GM12875 (cell line): ENCODE results near the gene TRABD2B.

Experiments
- H3K4me3 ChIP-seq: one replicate; pipeline ENCODE4 v1.5.1; 2011; ENCODE audit warnings: low read depth, low read length, control low read depth
- TF ChIP-seq, protein P1 (sequence below): IDR thresholded peaks from 2 replicates; pipeline ENCODE4 v1.5.1; 2011; ENCODE audit warnings: low read depth, mild to moderate bottlenecking, control low read depth, inconsistent platforms, low read length, moderate library complexity, borderline replicate concordance; ENCODE audit not compliant: insufficient read depth

The TRABD2B gene

DNA sequence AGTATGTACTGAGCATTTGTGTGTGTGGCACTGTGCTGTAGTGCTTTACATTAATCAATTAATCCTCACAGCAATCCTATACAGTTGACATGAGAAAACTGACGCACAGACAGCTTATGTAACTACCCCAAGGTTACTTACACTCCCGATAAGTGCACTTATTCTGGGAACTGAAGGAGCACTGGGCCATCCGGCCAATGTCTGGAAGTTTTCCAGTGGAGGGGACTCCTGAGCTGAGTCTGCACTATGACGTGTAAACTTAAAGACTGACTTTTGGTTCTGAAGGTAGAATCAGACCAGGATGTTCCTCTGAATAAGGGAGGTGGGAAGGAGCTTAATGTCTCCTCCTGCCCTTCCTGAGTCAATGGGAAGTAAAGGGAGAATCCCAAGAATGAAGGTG lies 12.2 kb downstream of the TRABD2B start:
- no peak overlapping the region for H3K4me3 ChIP-seq
- TF ChIP-seq, protein P1, sequence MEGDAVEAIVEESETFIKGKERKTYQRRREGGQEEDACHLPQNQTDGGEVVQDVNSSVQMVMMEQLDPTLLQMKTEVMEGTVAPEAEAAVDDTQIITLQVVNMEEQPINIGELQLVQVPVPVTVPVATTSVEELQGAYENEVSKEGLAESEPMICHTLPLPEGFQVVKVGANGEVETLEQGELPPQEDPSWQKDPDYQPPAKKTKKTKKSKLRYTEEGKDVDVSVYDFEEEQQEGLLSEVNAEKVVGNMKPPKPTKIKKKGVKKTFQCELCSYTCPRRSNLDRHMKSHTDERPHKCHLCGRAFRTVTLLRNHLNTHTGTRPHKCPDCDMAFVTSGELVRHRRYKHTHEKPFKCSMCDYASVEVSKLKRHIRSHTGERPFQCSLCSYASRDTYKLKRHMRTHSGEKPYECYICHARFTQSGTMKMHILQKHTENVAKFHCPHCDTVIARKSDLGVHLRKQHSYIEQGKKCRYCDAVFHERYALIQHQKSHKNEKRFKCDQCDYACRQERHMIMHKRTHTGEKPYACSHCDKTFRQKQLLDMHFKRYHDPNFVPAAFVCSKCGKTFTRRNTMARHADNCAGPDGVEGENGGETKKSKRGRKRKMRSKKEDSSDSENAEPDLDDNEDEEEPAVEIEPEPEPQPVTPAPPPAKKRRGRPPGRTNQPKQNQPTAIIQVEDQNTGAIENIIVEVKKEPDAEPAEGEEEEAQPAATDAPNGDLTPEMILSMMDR, result no peak

DNA sequence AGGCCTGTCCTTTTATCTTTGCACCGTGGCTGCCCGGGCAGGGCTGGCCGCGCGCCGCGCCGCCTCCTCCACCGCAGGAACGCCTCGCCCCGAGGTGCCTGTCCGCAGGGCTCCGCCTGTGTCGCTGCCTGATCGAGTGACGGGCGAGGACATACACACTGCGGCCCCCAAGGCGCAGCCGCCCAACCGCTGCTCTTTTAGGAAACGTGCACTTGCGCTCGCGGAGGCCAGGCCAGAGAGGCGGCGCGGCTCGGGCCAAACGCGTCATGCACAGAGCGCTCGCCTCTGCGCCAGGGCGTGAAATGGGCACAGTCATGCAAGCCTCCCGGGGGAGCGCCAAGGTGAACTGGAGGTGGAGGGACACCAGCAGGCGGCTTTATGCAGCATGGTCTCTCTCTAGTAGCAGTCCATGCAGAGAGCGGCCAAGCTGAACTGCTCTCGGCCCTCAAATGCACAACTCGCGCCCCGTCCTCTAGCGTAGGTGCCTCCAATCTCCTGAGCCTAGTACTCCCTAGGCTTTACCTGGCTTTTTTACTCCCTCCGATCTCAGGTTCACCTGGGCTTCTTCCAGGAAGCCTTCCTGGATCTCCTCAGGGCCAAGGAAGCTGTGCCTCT lies 12.9 kb downstream of the TRABD2B start:
- TF ChIP-seq, protein P1, result no peak
- no peak overlapping the region for H3K4me3 ChIP-seq

DNA sequence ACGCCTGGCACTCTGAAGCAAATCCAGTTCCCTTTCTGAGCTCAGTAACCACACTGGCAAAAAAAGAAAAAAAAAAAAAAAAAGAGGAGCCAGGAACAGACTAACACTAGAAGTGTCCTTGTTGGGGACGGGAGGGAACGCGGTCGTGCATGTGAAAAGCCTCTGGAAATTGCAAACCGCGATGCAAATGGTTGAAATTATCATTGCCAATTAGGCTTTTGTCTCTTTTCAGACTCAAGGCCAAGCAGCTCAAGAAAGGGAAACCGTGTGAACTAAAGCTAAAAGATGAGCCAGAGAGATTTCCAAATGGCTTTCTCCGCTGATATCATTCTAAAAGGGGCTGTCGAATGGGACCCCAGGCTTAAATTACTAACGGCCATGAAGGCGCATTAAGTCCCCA lies 13.5 kb downstream of the TRABD2B start:
- no peak overlapping the region for H3K4me3 ChIP-seq
- TF ChIP-seq, protein P1, result no peak

DNA sequence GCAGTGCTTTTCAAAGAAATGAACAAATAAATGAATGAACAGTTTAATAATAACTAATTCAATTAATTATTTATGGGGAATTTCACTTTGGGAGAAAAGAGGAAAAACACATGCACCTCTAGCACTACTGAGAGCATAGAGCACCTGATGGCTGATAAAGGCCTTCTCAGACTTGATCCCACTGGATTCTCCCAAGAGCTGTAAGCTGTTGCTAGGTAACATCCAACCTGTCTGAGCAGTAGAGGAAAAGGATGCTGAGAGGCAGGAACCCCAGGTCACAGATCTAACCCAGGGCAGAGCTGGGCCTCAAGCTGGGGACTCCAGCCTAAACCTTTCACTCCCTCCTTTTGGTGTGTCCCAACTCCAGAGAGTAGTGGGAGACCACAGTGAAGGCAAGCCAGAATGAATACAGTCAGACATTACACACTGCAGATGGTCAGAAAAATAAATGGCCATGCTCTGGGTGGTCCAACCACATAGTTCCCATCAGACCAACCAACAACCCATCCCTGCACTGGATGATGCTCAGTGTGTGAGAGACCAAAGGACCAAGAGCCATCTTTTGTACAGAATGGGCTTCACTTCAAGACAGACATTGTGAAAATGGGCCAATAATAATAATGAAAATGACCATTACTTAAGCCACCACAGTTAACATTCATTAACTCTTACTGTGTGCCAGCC lies 15.4 kb downstream of the TRABD2B start:
- no peak overlapping the region for H3K4me3 ChIP-seq
- TF ChIP-seq, protein P1, result no peak

DNA sequence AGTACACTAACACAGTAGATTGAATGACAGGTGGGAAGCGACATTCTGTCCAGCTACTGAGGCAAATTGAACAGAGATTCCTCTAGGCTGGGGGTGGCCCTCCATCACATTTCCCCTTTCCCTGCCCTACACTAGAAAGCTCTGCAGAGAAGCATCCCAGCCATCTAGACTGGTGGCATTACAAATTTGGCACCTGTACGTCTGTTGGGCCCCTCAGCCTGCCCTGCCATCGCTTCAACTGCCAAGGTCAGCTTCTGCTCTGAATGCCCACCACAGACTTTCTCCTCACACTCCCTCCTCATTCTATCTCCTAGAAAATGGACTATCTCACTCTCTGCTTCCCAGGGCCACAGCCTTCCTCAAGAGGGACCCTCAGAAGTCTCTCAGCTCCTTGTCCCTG lies 16.7 kb downstream of the TRABD2B start:
- TF ChIP-seq, protein P1, result no peak
- H3K4me3 ChIP-seq, result no peak overlapping the region

DNA sequence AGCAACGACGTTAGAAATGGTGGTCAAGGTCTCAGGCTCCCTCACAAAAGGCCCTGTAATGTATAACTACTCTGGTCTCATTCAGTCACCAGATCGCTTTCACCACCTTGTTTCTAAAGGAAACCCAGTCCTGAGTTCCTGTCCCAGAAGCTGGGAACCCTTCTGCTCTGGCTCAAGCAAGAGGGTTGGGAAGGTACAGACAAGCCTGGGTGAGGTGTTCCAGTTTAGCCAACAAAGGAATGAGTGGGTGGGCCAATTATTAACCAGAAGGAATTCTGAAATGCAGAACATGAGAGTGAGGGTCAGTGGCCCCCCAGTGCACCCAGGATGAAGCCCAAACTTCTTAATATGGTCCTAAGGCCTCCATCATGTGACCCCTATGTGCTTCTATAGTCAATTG lies 17.5 kb downstream of the TRABD2B start:
- no peak overlapping the region for H3K4me3 ChIP-seq
- TF ChIP-seq, protein P1, result no peak

DNA sequence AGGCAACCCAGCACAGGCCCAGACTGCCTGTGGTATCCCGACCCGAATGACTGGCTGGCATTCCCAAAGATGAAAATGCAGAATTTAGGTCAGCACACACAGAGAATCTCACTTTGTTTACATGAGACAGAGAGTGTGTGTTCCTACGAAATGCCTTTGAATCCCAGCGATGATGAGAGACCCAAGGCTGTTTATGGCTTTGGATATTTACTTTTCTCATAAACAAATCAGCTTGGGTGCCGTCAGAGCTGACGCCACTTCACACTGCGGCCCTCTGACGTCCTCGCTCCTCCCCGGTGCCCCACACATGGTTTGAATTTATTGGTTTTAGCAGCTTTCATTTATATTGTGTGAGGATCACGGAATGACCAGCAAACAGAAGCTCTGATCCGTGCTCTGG lies 18.7 kb downstream of the TRABD2B start:
- H3K4me3 ChIP-seq, result no peak overlapping the region
- TF ChIP-seq, protein P1, result no peak
